Naive thymus-derived CD4-positive, alpha-beta T cell (primary cell): ENCODE measurements around the gene TESK2. TPM values are rescaled to one million over a fixed set of nuclear protein-coding genes. Genes with fewer than 3 reads are reported as not detected.

Source experiments
- ATAC-seq: fragments of 150-1000 bp; cut with Tn5 transposase; 2 replicates; pipeline ENCODE4 v1.10.0; 2021; ENCODE audit warnings: mild to moderate bottlenecking, moderate library complexity
- CTCF ChIA-PET: fragments of 350-600 bp; sonication (Branson Sonifier 250); formaldehyde crosslinking; loops from one replicate; lab custom pipeline; 2021; ENCODE audit warnings: antibody characterized with exemption; lab: Charles Lee
- POLR2A ChIA-PET: fragments of 350-600 bp; sonication (Branson Sonifier 250); formaldehyde crosslinking; loops from one replicate; lab custom pipeline; 2021; ENCODE audit warnings: antibody characterized with exemption, inconsistent platforms; lab: Charles Lee
- DNase-seq, 9 donors: peaks; one replicate each; pipeline versions ENCODE4 v3.0.0 to v3.0.0-alpha.2; 2020 to 2022; ENCODE audit warnings: mixed read lengths in 1 of 9
- H3K27ac ChIP-seq: one replicate; pipeline ENCODE4 v1.7.0; 2013; ENCODE audit warnings: mild to moderate bottlenecking, low read depth, low read length, moderate library complexity
- H3K27me3 ChIP-seq, 2 donors: one replicate each; pipeline ENCODE4 v1.7.0; 2013; ENCODE audit warnings: low read length in 2 of 2, mild to moderate bottlenecking in 2 of 2, moderate library complexity in 2 of 2; ENCODE audit not compliant: control insufficient read depth in 2 of 2, insufficient read depth in 2 of 2
- H3K36me3 ChIP-seq, 3 experiments: 1 replicate in 2 of 3; 2 replicates in 1 of 3; pipeline ENCODE4 v1.7.0; 2013; ENCODE audit warnings: low read length in 3 of 3, mild to moderate bottlenecking in 3 of 3, moderate library complexity in 1 of 3; ENCODE audit not compliant: insufficient read depth in 3 of 3, control insufficient read depth in 2 of 3
- H3K4me1 ChIP-seq, 2 donors: one replicate each; pipeline ENCODE4 v1.7.0; 2013; ENCODE audit warnings: low read length in 2 of 2, mild to moderate bottlenecking in 2 of 2, moderate library complexity in 1 of 2; ENCODE audit not compliant: control insufficient read depth in 2 of 2, insufficient read depth in 2 of 2
- H3K4me3 ChIP-seq: 2 replicates; pipeline ENCODE4 v1.7.0; 2013; ENCODE audit warnings: mild to moderate bottlenecking, low read length
- H3K9me3 ChIP-seq, 3 experiments: 1 replicate in 2 of 3; 2 replicates in 1 of 3; pipeline ENCODE4 v1.7.0; 2013; ENCODE audit warnings: low read length in 3 of 3; ENCODE audit not compliant: control insufficient read depth in 2 of 3
- H3K27ac Mint-ChIP-seq, 9 donors: one replicate each; pipeline ENCODE4 v1.8.0; 2020 to 2022; ENCODE audit warnings: mixed read lengths in 9 of 9, mild to moderate bottlenecking in 8 of 9, moderate library complexity in 5 of 9, inconsistent platforms in 2 of 9
- H3K27me3 Mint-ChIP-seq, 5 donors: one replicate each; pipeline ENCODE4 v1.8.0; 2021 to 2022; ENCODE audit warnings: mixed read lengths in 5 of 5, mild to moderate bottlenecking in 1 of 5
- H3K36me3 Mint-ChIP-seq, 5 donors: one replicate each; pipeline ENCODE4 v1.8.0; 2020 to 2022; ENCODE audit warnings: mixed read lengths in 5 of 5, mild to moderate bottlenecking in 3 of 5, inconsistent platforms in 1 of 5
- H3K4me1 Mint-ChIP-seq, 7 donors: one replicate each; pipeline ENCODE4 v1.8.0; 2020 to 2022; ENCODE audit warnings: mixed read lengths in 7 of 7, mild to moderate bottlenecking in 3 of 7, inconsistent platforms in 1 of 7
- H3K4me3 Mint-ChIP-seq, 10 donors: one replicate each; pipeline ENCODE4 v1.8.0; 2020 to 2022; ENCODE audit warnings: mild to moderate bottlenecking in 10 of 10, mixed read lengths in 10 of 10, moderate library complexity in 6 of 10, inconsistent platforms in 2 of 10
- H3K9me3 Mint-ChIP-seq, 11 donors: one replicate each; pipeline ENCODE4 v1.8.0; 2020 to 2022; ENCODE audit warnings: mixed read lengths in 11 of 11, mild to moderate bottlenecking in 4 of 11, inconsistent platforms in 1 of 11, moderate library complexity in 1 of 11
- intact Hi-C, 2 donors: fragments of 100-400 bp; cut with micrococcal nuclease; formaldehyde crosslinking; loops; one replicate each; pipeline ENCODE4 v1.15.1; 2023
- polyA plus RNA-seq, 2 donors: library from polyadenylated mRNA; unstranded; fragments of 300-500 nt; fragmentation: Illumina TruSeq; gene quantifications; one replicate each; pipeline ENCODE4 v1.2.3, GENCODE V29; 2021
- total RNA-seq, 6 experiments: library from RNA in 5 of 6; stranded (reverse) in 5 of 6; gene quantifications; 1 replicate in 5 of 6; 2 replicates in 1 of 6; pipeline ENCODE4 v1.2.3 and lab custom pipeline; 2021 to 2026

Gene TESK2
- total and polyA plus RNA-seq, 7 experiments from 2014 or later, result 3.3 to 8.9 (median 6.4) TPM

- Histone ChIP-seq H3K27me3 (no peaks in the 10 kb centered on the region), H3K9me3 (no peaks in the 10 kb centered on the region), H3K4me3 (no peak overlapping the region), H3K27ac (no peak overlapping the region), H3K4me1 (no peaks in the 10 kb centered on the region), H3K36me3 (no peaks in the 10 kb centered on the region)
- Mint-ChIP-seq H3K4me1 (no peaks in the 10 kb centered on the region), H3K36me3 (no peaks in the 10 kb centered on the region), H3K27ac (no peak overlapping the region), H3K9me3 (peaks cover 0 to 2% (median 0%) of the 10 kb centered on the region in 11 donors), H3K27me3 (peaks cover 0 to 3% (median 0%) of the 10 kb centered on the region in 5 donors), H3K4me3 (no peak overlapping the region)
- POLR2A ChIA-PET, result no interaction called here
- no peak for ATAC-seq
- DNase-seq, result no peak
- intact Hi-C loops, result no loop called here
- CTCF ChIA-PET, result interaction anchor here (0.6 kb wide), 1 partner anchor 584 kb away, joined by 3 read pairs; no protein-coding TSS in a partner anchor
Observed at GRCh38 chr1:45317166-45317565, 173.8 kb downstream of the TESK2 start.

DNA sequence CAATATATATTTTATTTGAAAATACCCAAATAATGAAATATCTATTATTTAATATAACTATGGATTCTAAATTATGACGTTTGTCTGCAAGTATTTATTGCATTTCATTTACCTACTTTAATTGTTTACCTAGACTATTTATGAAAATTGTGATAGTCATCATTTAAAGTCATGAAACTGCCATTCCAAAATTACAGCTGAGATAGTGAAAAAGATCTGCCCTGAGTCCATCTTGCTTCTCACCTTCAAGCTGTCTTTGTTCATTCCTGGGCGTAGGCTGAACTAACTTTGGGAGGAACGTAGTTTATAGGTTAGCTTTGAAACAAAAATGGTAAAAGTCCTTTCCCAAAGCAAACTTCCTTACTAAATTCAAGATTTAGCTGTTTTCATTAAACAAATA is 176.7 kb downstream of the TESK2 start:
- Histone ChIP-seq H3K9me3 (no peaks in the 10 kb centered on the region), H3K4me3 (no peak overlapping the region), H3K36me3 (no peaks in the 10 kb centered on the region), H3K27me3 (no peaks in the 10 kb centered on the region), H3K27ac (no peak overlapping the region), H3K4me1 (no peaks in the 10 kb centered on the region)
- Mint-ChIP-seq H3K27ac (no peak overlapping the region), H3K27me3 (peaks cover 0 to 3% (median 0%) of the 10 kb centered on the region in 5 donors), H3K36me3 (no peaks in the 10 kb centered on the region), H3K4me3 (no peak overlapping the region), H3K4me1 (no peaks in the 10 kb centered on the region), H3K9me3 (peaks cover 0 to 2% (median 0%) of the 10 kb centered on the region in 11 donors)
- ATAC-seq, result no peak
- CTCF ChIA-PET, result interaction anchor here (0.5 kb wide), 1 partner anchor 8 kb away, joined by 4 read pairs; no protein-coding TSS in a partner anchor
- POLR2A ChIA-PET, result interaction anchor here (0.6 to 0.7 kb wide), 2 partner anchors 9 to 329 kb away, joined by 3 to 5 read pairs; no protein-coding TSS in a partner anchor
- no peak for DNase-seq
- intact Hi-C loops, result no loop called here

GRCh38 chr1:45306905-45307304 is 184.1 kb downstream of the TESK2 start:
- intact Hi-C loops, result loop anchor here in 1 of 2 donors (10.0 kb wide), 1 partner anchor 498 kb away; the partner anchor contains the start of gene MAST2
- H3K27ac Mint-ChIP-seq, result no peak overlapping the region
- Histone ChIP-seq H3K4me3 (no peak overlapping the region), H3K4me1 (peaks cover 7 to 9% of the 10 kb centered on the region in 2 donors), H3K27me3 (no peaks in the 10 kb centered on the region), H3K36me3 (no peaks in the 10 kb centered on the region), H3K9me3 (no peaks in the 10 kb centered on the region), H3K27ac (no peak overlapping the region)
- no peaks in the 10 kb centered on the region for H3K27me3 Mint-ChIP-seq
- ChIA-PET POLR2A (interaction anchor here (0.7 to 1.0 kb wide), 2 partner anchors 194 to 333 kb away, joined by 3 read pairs; partner anchors contain the start of gene MMACHC), CTCF (interaction anchor here (1.6 to 2.1 kb wide), 2 partner anchors 288 to 292 kb away, joined by 4 to 5 read pairs; no protein-coding TSS in a partner anchor)
- no peaks in the 10 kb centered on the region for H3K9me3 Mint-ChIP-seq
- H3K4me1 Mint-ChIP-seq, result peaks cover 6 to 32% (median 21%) of the 10 kb centered on the region in 7 donors
- ATAC-seq (no peak), DNase-seq (no peak)
- no peaks in the 10 kb centered on the region for H3K36me3 Mint-ChIP-seq
- H3K4me3 Mint-ChIP-seq, result no peak overlapping the region

- peak overlapping the region in 1 of 10 donors; percentile 67 for H3K4me3 Mint-ChIP-seq
- H3K27me3 Mint-ChIP-seq, result no peaks in the 10 kb centered on the region
- no peaks in the 10 kb centered on the region for H3K36me3 ChIP-seq
- H3K27me3 ChIP-seq, result no peaks in the 10 kb centered on the region
- H3K9me3 Mint-ChIP-seq, result no peaks in the 10 kb centered on the region
- no peaks in the 10 kb centered on the region for H3K9me3 ChIP-seq
- intact Hi-C loops, result loop anchor here in 1 of 2 donors (10.0 kb wide), 1 partner anchor 498 kb away; the partner anchor contains the start of gene MAST2
- H3K4me3 ChIP-seq, result no peak overlapping the region
- H3K4me1 ChIP-seq, result peaks cover 7 to 9% of the 10 kb centered on the region in 2 donors
- peak overlapping the region in 3 of 9 donors; percentile 51 to 93 (median 93) for H3K27ac Mint-ChIP-seq
- CTCF ChIA-PET, result interaction anchor here (0.7 to 1.6 kb wide), 2 partner anchors 292 to 506 kb away, joined by 3 to 4 read pairs; partner anchors contain the start of gene PLK3
- ATAC-seq, result no peak
- POLR2A ChIA-PET, result interaction anchor here (1.0 to 5.3 kb wide), 3 partner anchors 34 to 583 kb away, joined by 3 to 85 read pairs (median 3); partner anchors contain the start of genes MMACHC, MUTYH and TOE1
- no peak overlapping the region for H3K27ac ChIP-seq
- H3K36me3 Mint-ChIP-seq, result no peaks in the 10 kb centered on the region
- H3K4me1 Mint-ChIP-seq, result peaks cover 6 to 32% (median 23%) of the 10 kb centered on the region in 7 donors
- DNase-seq, result peak in 1 of 9 donors; percentile 35
Observed at GRCh38 chr1:45306319-45306718, 184.6 kb downstream of the TESK2 start.

DNA sequence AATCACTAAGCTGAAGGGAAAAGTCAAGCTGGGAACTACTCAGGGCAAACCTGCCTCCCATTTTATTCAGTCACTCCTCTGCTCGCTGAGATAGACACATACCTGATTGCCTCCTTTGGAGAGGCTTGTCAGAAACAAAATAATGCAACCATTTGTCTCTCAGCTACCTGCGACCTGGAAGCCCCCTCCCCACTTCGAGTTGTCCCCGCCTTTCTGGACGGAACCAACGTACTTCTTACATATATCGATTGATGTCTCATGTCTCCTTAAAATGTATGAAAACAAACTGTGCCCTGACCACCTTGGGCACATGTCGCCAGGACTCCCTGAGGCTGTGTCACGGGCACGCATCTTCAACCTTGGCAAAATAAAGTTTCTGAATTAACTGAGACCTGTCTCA is 185.7 kb downstream of the TESK2 start:
- no peaks in the 10 kb centered on the region for H3K9me3 ChIP-seq
- DNase-seq (no peak), ATAC-seq (no peak)
- no peak overlapping the region for H3K4me3 ChIP-seq
- H3K36me3 ChIP-seq, result no peaks in the 10 kb centered on the region
- H3K27me3 ChIP-seq, result no peaks in the 10 kb centered on the region
- H3K27ac Mint-ChIP-seq, result peak overlapping the region; percentile 19 to 97 (median 93)
- peaks cover 6 to 32% (median 26%) of the 10 kb centered on the region in 7 donors for H3K4me1 Mint-ChIP-seq
- H3K27me3 Mint-ChIP-seq, result no peaks in the 10 kb centered on the region
- intact Hi-C loops, result loop anchor here (2.0 to 10.0 kb wide), 2 partner anchors 500 to 566 kb away; partner anchors contain the start of genes KIF2C (in 1 of the 2) and MAST2 (in 1 of the 2)
- POLR2A ChIA-PET, result interaction anchor here (0.9 to 5.3 kb wide), 3 partner anchors 9 to 195 kb away, joined by 3 to 85 read pairs (median 3); partner anchors contain the start of genes CCDC163, MMACHC, MUTYH and TOE1
- H3K27ac ChIP-seq, result peak overlapping the region; percentile 88
- H3K36me3 Mint-ChIP-seq, result no peaks in the 10 kb centered on the region
- CTCF ChIA-PET, result interaction anchor here (0.7 to 11.7 kb wide), 4 partner anchors 10 to 290 kb away, joined by 3 to 255 read pairs (median 4); partner anchors contain the start of genes HECTD3 and UROD
- peaks cover 7 to 9% of the 10 kb centered on the region in 2 donors for H3K4me1 ChIP-seq
- no peaks in the 10 kb centered on the region for H3K9me3 Mint-ChIP-seq
- H3K4me3 Mint-ChIP-seq, result peak overlapping the region; percentile 7 to 96 (median 90)

DNA sequence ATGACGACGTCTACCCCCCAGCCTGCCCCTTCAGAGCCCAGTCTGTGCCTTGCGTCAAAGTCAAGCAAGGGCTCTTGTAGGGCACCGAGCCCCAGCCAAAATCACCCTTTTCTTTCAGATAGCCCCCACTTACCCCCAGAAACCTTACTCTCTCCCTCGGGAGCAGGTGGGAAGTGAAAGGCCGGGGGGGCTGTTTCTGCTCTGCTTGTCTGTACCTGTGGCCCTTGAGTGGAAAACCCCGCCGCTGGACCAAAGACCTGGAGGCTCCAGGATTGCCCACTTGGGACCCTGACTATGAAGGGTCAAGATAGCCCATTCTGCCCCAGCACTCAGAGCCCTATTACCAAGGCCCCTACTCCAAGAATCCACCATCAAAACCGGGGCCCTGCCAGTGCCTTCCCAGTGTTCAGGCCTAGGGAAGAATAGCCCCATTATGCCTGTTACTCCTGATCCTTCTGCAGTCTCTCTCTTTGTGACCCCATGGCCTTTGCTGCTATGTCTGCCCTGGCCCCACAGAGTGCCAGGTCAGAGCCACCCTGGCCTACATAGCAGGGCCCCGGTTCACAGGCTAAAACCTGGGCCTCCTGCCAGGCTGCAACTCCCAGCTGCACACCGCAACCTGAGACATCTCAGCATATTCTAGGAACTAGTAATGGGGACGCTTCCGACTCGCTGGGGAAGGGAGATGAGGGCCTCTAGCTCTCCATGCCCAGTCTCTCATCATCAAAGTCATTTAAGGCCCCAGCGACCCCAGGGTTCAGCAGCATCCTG is 186.5 kb downstream of the TESK2 start:
- H3K27me3 Mint-ChIP-seq, result no peaks in the 10 kb centered on the region

More for the DNA sequence above, 186.5 kb downstream of the TESK2 start:
- H3K4me1 Mint-ChIP-seq, result peaks cover 6 to 32% (median 26%) of the 10 kb centered on the region in 7 donors
- Histone ChIP-seq H3K36me3 (no peaks in the 10 kb centered on the region), H3K27me3 (no peaks in the 10 kb centered on the region), H3K4me1 (peaks cover 7 to 9% of the 10 kb centered on the region in 2 donors), H3K9me3 (no peaks in the 10 kb centered on the region), H3K4me3 (peak overlapping the region; percentile 95), H3K27ac (peak overlapping the region; percentile 88)
- ChIA-PET POLR2A (interaction anchor here (0.9 to 8.4 kb wide), 9 partner anchors 10 to 573 kb away, joined by 3 to 126 read pairs (median 10); partner anchors contain the start of genes CCDC163, EIF2B3, HECTD3 and MMACHC), CTCF (interaction anchor here (0.7 to 11.7 kb wide), 5 partner anchors 11 to 297 kb away, joined by 3 to 255 read pairs (median 3); partner anchors contain the start of genes HECTD3 and UROD)
- H3K9me3 Mint-ChIP-seq, result no peaks in the 10 kb centered on the region
- peak overlapping the region; percentile 90 to 97 (median 95) for H3K27ac Mint-ChIP-seq
- ATAC-seq (no peak), DNase-seq (peak in 1 of 9 donors; percentile 25)
- H3K4me3 Mint-ChIP-seq, result peak overlapping the region; percentile 89 to 96 (median 92)
- intact Hi-C loops, result loop anchor here (1.0 to 10.0 kb wide), 5 partner anchors 246 to 943 kb away; partner anchors contain the start of genes AKR1A1 (in 1 of the 2), KIF2C (in 1 of the 2), MAST2 (in 1 of the 2) and PLK3 (in 1 of the 2)
- no peaks in the 10 kb centered on the region for H3K36me3 Mint-ChIP-seq
